OCI-LY7 (cell line): ENCODE data around the gene NME9.

Experiments
- CTCF ChIP-seq: fragments of 200-600 bp; sonication (generic); conservative IDR thresholded peaks from 2 replicates; pipeline ENCODE4 v1.5.1; 2014; ENCODE audit warnings: mild to moderate bottlenecking, antibody characterized with exemption, low read length, moderate library complexity, mixed read lengths
- EZH2phosphoT487 ChIP-seq: fragments of 200-600 bp; sonication (generic); IDR thresholded peaks from 2 replicates; pipeline ENCODE4 v1.6.1; 2018; ENCODE audit warnings: low read depth, borderline replicate concordance, mild to moderate bottlenecking, mixed run types, antibody characterized with exemption, low read length, moderate library complexity, mixed read lengths

GRCh38 chr3:138347960-138348753 is 18.5 kb upstream of the NME9 start, which contains the start of gene MRAS:
- TF ChIP-seq EZH2phosphoT487 (no peak), CTCF (no peak)
